Measurements from ENCODE around the gene NVL. TPM values are rescaled to one million over a fixed set of nuclear protein-coding genes. Genes with fewer than 3 reads are reported as not detected.
A peak's percentile ranks its signal among the peaks of the same experiment; 100 is the strongest.
"Not testable (repeated sequence)": the region's sequence is repeated elsewhere in the genome, so short reads cannot be mapped to it uniquely, and the experiment has no call there.

Gene NVL
- total and polyA plus RNA-seq, 2 donors (not counting 3 experiments of a cell fraction or from before 2014, with no cell fraction given): 16.7 to 30.3 TPM

DNA sequence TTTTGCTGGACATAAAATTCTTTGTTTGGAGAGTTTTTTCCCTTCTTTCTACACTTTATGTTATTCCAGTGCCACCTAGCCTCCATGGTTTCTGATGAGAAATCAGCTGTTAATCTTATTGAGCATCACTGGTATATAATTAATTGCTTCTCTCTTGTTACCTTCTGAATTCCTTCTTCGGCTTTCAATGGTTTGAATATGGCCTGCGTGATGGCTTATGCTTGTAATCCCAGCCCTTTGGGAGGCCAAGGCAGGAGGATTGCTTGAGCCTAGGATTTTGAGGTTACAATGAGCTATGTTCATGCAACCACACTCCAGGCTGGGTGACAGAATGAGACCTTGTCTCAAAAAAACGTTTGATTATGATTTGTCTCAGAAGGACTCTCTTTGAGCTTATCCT, 13.7 kb upstream of the NVL start:
- intact Hi-C loops (cut with micrococcal nuclease): no loop called here
- H3K9ac ChIP-seq (replicated peaks; ENCODE audit: extremely low read depth, insufficient read depth, low read length): no peak overlapping the region
- peaks cover 2% of the 10 kb centered on the region for H3K9me3 ChIP-seq (replicated peaks; ENCODE audit: control insufficient read depth, insufficient read depth, low read length)
- no peak for DNase-seq (ENCODE audit: low read depth, low spot score)
- no peak overlapping the region for H3K4me3 ChIP-seq (replicated peaks in 1 of 3; ENCODE audit: insufficient read depth in 1 of 3, low read depth in 1 of 3, low read length in 3 of 3)
- BruUV-seq (replicated peaks): no TSS peak
- H3K4me2 ChIP-seq (ENCODE audit: insufficient read depth, low read length): no peak overlapping the region
- TF ChIP-seq POLR2AphosphoS5 (IDR thresholded peaks at IDR 0.05; ENCODE audit: insufficient read depth, low read depth, low read length) (no peak), GATA2 (IDR thresholded peaks at IDR 0.05; ENCODE audit: insufficient read depth, insufficient read length, low read depth, low read length) (no peak), JUN (IDR thresholded peaks at IDR 0.05; ENCODE audit: borderline replicate concordance, insufficient read depth, insufficient read length, low read depth) (no peak), CTCF (IDR thresholded peaks at IDR 0.05; ENCODE audit: extremely low read depth in 1 of 2, insufficient read depth in 1 of 2, low read depth in 1 of 2, low read length in 2 of 2) (no peak), FOS (IDR thresholded peaks at IDR 0.05; ENCODE audit: borderline replicate concordance, insufficient read depth, low read length) (no peak), POLR2A (IDR thresholded peaks at IDR 0.05; ENCODE audit: low read depth, low read length) (no peak), MAX (IDR thresholded peaks at IDR 0.05; ENCODE audit: insufficient read depth, insufficient read length) (no peak), MYC (IDR thresholded peaks at IDR 0.05; ENCODE audit: low read depth, low read length) (no peak), EZH2 (IDR thresholded peaks at IDR 0.05; ENCODE audit: borderline replicate concordance, low read depth, low read length, severe bottlenecking) (no peak)
- H3K36me3 ChIP-seq (ENCODE audit: control insufficient read depth in 2 of 2, extremely low read depth in 1 of 2, insufficient read depth in 2 of 2, low read length in 2 of 2): no peaks in the 10 kb centered on the region
- H3K27ac ChIP-seq (ENCODE audit: insufficient read depth, low read depth, low read length): no peak overlapping the region
- H3K9me1 ChIP-seq (replicated peaks; ENCODE audit: control insufficient read depth, extremely low read depth, insufficient read depth, low read length): no peaks in the 10 kb centered on the region
- no peaks in the 10 kb centered on the region for H3K79me2 ChIP-seq (ENCODE audit: control insufficient read depth, insufficient read depth, low read length)
- H3K27me3 ChIP-seq (ENCODE audit: control insufficient read depth in 2 of 2, insufficient read depth in 2 of 2, low read length in 2 of 2): peaks cover 0 to 3% of the 10 kb centered on the region in 2 experiments
- no peak overlapping the region for H2AFZ ChIP-seq (ENCODE audit: low read depth, low read length)
- no peaks in the 10 kb centered on the region for H4K20me1 ChIP-seq (replicated peaks; ENCODE audit: control insufficient read depth, extremely low read depth, insufficient read depth, low read length)
- FAIRE-seq: no peak
- ChIA-PET CTCF (interaction anchor here (0.6 to 1.1 kb wide), 4 partner anchors 10 to 224 kb away, joined by 3 to 4 read pairs (median 3); no protein-coding TSS in a partner anchor), POLR2A (no interaction called here)
- H3K4me1 ChIP-seq (ENCODE audit: control insufficient read depth, extremely low read depth, insufficient read depth, low read length): peaks cover 2% of the 10 kb centered on the region
- dilution Hi-C loops (cut with MboI; ENCODE audit: extremely low pct_ligation_motif_present, low sequenced_read_pairs): no loop called here

DNA sequence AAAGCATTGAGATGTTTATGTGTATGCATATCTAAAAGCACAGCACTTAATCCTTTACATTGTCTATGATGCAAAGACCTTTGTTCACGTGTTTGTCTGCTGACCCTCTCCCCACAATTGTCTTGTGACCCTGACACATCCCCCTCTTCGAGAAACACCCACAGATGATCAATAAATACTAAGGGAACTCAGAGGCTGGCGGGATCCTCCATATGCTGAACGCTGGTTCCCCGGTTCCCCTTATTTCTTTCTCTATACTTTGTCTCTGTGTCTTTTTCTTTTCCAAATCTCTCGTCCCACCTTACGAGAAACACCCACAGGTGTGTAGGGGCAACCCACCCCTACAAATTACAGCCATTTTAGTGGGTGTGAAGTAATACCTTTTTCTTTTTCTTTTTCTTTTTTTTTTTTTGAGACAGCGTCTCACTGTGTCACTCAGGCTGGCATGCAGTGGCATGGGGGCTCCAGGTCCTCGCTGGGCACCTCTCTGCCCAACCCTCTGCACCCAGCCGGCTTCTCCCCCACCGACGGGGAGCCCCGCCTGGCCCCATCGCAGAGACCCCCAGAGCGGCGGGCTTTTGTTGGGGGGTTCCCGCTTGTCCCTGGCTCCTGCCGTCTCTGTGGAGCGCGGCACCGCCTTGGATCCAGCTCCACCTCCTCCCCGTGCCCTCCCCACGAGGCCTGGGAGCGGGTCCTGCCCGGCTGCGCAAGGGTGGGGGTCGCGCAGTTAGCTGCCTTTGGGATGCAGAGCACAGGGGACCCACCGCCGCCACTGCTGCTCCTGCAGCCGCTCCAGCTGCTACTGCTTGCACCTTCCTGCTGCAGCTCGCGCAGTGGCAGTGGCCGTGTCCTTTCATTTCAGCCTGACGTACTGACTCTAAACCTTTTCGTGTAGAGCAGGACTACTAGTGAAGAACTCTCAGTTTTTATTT, 10.7 kb upstream of the NVL start:
- intact Hi-C loops (cut with micrococcal nuclease); H3K27ac ChIP-seq (ENCODE audit: insufficient read depth, low read depth, low read length); H3K27me3 ChIP-seq (ENCODE audit: control insufficient read depth in 2 of 2, insufficient read depth in 2 of 2, low read length in 2 of 2); H4K20me1 ChIP-seq (replicated peaks; ENCODE audit: control insufficient read depth, extremely low read depth, insufficient read depth, low read length); H3K9me1 ChIP-seq (replicated peaks; ENCODE audit: control insufficient read depth, extremely low read depth, insufficient read depth, low read length); BruUV-seq (replicated peaks); H3K9me3 ChIP-seq (replicated peaks; ENCODE audit: control insufficient read depth, insufficient read depth, low read length); dilution Hi-C loops (cut with MboI; ENCODE audit: extremely low pct_ligation_motif_present, low sequenced_read_pairs); POLR2A ChIA-PET; H3K4me1 ChIP-seq (ENCODE audit: control insufficient read depth, extremely low read depth, insufficient read depth, low read length); H3K79me2 ChIP-seq (ENCODE audit: control insufficient read depth, insufficient read depth, low read length); H3K36me3 ChIP-seq (ENCODE audit: control insufficient read depth in 2 of 2, extremely low read depth in 1 of 2, insufficient read depth in 2 of 2, low read length in 2 of 2); FAIRE-seq: not testable (repeated sequence)
- peak overlapping the region; percentile 74 for H3K4me2 ChIP-seq (ENCODE audit: insufficient read depth, low read length)
- CTCF ChIA-PET: interaction anchor here (1.1 to 1.6 kb wide), 2 partner anchors 13 to 224 kb away, joined by 3 to 5 read pairs; no protein-coding TSS in a partner anchor
- peak overlapping the region; percentile 42 to 60 (median 46) for H3K4me3 ChIP-seq (replicated peaks in 1 of 3; ENCODE audit: insufficient read depth in 1 of 3, low read depth in 1 of 3, low read length in 3 of 3)
- DNase-seq (ENCODE audit: low read depth, low spot score): peak; percentile 13
- H2AFZ ChIP-seq (ENCODE audit: low read depth, low read length): peak overlapping the region; percentile 69
- peak overlapping the region; percentile 13 for H3K9ac ChIP-seq (replicated peaks; ENCODE audit: extremely low read depth, insufficient read depth, low read length)

All from endothelial cell of umbilical vein (primary cell).